GM12875 (cell line): ENCODE measurements around the gene GAREM2.

Experiments
- H3K4me3 ChIP-seq: one replicate; pipeline ENCODE4 v1.5.1; 2011; ENCODE audit warnings: low read depth, low read length, control low read depth
- TF ChIP-seq, protein P1 (sequence below): IDR thresholded peaks from 2 replicates; pipeline ENCODE4 v1.5.1; 2011; ENCODE audit warnings: low read depth, mild to moderate bottlenecking, control low read depth, inconsistent platforms, low read length, moderate library complexity, borderline replicate concordance; ENCODE audit not compliant: insufficient read depth

Gene GAREM2

DNA sequence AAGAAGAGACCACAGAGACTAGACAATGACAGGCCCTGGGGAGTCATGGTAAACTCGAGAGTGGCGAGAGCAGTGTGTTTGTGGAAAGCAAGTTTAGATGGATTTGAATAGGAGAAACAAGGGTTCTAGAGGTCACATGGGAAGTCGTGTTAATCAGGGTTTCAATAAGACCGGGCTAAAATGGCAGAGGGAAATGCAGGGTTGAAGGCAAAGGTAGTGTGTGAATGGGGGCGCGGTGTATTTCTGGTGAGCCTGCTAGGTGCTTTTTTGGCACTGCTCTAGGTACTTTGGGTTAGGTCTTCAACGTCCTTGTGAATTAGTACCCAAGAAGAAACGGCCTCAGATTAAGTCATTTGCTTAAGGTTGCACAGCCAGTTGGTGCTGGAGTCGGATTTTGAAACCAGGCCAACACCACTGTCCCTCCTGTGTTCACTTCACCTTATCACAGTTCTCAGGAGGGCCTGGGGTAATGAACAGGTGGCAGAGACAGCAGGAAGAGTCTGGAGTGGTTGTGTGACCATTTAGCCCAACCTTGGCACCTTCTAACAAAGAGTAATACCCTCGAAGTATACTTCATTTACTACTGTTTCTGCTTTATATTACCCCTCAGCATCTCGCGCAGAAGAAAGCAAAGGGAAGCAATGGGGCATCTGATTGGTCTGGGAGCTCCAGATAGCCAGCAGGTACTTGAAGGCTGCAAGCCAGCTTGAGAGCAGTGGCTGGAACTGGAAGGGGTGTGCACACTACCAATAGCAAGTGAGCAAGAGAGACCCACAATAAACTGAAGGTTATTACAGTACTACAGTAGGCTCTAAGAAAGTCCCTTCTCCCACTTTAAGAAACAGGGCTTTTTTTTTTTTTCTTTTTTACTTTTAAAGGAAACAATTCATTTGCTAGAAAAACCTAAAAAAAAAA lies 33.4 kb upstream of the GAREM2 start:
- no peak overlapping the region for H3K4me3 ChIP-seq
- TF ChIP-seq, protein P1, sequence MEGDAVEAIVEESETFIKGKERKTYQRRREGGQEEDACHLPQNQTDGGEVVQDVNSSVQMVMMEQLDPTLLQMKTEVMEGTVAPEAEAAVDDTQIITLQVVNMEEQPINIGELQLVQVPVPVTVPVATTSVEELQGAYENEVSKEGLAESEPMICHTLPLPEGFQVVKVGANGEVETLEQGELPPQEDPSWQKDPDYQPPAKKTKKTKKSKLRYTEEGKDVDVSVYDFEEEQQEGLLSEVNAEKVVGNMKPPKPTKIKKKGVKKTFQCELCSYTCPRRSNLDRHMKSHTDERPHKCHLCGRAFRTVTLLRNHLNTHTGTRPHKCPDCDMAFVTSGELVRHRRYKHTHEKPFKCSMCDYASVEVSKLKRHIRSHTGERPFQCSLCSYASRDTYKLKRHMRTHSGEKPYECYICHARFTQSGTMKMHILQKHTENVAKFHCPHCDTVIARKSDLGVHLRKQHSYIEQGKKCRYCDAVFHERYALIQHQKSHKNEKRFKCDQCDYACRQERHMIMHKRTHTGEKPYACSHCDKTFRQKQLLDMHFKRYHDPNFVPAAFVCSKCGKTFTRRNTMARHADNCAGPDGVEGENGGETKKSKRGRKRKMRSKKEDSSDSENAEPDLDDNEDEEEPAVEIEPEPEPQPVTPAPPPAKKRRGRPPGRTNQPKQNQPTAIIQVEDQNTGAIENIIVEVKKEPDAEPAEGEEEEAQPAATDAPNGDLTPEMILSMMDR, result no peak

GRCh38 chr2:26141145-26141769 lies 31.6 kb upstream of the GAREM2 start:
- TF ChIP-seq, protein P1, result no peak
- no peak overlapping the region for H3K4me3 ChIP-seq

DNA sequence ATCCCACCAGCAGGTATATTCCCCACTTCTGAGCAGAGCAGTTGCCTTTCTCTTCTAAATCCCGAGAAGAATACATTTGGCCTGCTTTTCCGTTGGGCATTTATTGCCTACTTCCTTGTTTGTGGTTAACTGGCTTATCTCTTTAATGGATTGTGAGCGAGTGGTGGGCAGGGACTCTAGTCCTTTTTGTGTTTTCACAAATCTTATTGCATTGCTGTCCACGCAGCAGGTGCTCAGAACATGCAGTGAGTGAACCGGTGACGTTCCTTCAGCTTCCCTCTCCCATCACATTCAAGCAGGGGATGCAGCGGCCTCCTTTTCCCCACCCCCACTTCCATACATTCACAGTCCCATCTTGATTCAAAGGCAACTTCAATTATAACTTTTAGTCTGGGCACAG lies 28.9 kb upstream of the GAREM2 start:
- TF ChIP-seq, protein P1, result no peak
- H3K4me3 ChIP-seq, result no peak overlapping the region

DNA sequence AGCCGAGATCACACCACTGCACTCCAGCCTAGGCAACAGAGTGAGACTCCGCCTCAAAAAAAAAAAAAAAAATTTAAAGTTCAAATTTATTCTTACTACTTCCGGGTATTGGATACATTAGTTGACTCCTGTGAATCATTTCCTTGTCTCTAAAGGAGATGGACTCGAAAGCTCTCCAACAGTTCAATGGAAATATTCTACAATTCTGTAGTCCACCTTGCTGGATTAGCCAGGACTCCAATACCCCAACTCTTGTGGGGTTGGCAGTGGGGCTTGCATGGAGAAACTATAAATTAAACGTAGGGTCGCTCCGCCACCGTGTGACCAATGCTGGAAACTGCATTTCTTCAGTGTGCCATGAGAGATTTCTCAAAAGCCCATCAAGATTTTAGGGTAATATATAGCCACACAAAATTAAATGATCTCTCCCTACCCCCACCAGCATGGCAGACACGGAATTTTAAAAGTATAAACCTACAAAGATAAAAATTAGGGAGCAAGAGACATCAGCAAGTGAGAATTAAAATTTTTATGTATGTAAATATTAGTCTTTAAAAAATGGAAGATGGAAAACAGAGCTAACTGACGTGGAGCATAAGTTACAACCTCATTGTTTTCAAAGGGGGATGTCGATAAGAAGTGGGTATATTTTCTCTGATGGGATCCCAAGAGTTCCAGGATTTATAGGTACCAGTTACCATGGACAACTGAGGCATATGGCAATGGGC lies 27.8 kb upstream of the GAREM2 start:
- no peak overlapping the region for H3K4me3 ChIP-seq
- TF ChIP-seq, protein P1, result peak; percentile 63; the same call in 1 of the 2 replicates

GRCh38 chr2:26148501-26148900 lies 24.4 kb upstream of the GAREM2 start:
- H3K4me3 ChIP-seq, result no peak overlapping the region
- TF ChIP-seq, protein P1, result no peak

DNA sequence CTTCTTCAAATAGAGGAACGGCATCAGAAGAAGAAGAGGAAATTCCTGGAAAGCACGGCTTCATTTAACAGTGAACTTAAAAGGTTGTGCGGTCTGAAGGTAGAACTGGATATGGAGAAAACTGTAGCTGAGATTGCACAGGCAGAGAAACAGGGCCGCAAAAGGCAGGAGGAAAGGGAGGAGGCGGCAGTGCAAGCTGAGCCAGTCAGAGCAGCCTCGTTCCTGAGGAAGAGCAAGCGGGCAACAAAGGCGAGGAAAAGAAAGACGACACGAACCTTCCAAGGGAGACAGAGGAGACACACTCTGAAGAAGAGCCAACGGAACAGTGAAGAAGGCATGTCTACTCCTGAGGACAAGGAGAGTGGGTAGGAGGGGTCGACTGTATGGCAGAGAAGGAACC lies 22.6 kb upstream of the GAREM2 start:
- TF ChIP-seq, protein P1, result no peak
- no peak overlapping the region for H3K4me3 ChIP-seq
